Anterior cingulate cortex (tissue), 58 donors: ENCODE measurements around the gene INPP4B.
"Not testable (repeated sequence)": the region's sequence is repeated elsewhere in the genome, so short reads cannot be mapped to it uniquely, and the experiment has no call there.

Experiments used
- DNase-seq, 58 donors: peaks; one replicate each; lab custom pipeline; 2025; lab: John Stamatoyannopoulos, UW

INPP4B gene

GRCh38 chr4:142397364-142397991 is 448.6 kb downstream of the INPP4B start:
- DNase-seq: not testable (repeated sequence)

GRCh38 chr4:142396279-142396678 is 449.8 kb downstream of the INPP4B start:
- no peak for DNase-seq

DNA sequence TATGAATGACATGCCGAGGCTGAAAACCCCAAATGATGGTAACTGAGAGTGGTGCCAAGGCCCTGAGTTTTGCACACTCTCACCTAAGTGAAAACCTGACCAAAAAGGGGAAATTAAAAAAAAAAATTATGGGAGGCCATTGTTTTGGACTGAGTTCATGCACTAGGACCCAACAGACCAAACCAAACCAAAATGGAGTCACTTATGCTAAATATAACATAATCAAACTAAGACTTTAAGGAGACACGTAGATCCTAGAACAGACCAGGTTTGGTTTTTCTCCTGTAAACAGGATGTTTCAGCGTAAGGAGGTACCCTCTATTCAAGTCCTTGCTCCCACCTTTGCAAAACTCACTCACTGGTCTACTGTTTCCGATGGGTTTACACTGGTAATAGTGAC is 453.0 kb downstream of the INPP4B start:
- no peak for DNase-seq

GRCh38 chr4:142386856-142387255 is 459.2 kb downstream of the INPP4B start:
- DNase-seq: no peak

DNA sequence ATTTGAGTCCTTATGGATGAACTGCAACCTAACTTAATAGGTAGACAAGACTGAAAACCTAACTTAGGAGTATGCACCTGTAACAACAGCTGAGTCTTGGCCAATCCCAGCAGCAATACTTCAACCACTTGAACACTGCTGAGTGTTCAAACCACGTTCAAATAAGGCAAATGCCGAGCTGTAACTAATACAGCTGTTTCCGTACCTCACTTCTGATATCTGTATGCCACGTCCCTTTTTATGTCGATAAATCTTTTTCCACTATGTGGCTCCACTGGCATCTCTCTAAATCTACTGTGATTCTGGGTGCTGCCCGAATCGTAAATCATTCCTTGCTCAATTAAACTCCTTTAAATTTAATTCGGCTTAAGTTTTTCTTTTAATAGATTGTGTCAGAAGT is 459.7 kb downstream of the INPP4B start:
- DNase-seq: no peak

GRCh38 chr4:142383800-142384470 is 462.2 kb downstream of the INPP4B start:
- DNase-seq: no peak

GRCh38 chr4:142383354-142383753 is 462.7 kb downstream of the INPP4B start:
- DNase-seq: no peak

GRCh38 chr4:142380052-142380602 is 466.0 kb downstream of the INPP4B start:
- DNase-seq: no peak

- DNase-seq: no peak
These were observed 466.6 kb downstream of the INPP4B start for GRCh38 chr4:142379277-142380051.

GRCh38 chr4:142378179-142378578 is 467.9 kb downstream of the INPP4B start:
- no peak for DNase-seq

DNA sequence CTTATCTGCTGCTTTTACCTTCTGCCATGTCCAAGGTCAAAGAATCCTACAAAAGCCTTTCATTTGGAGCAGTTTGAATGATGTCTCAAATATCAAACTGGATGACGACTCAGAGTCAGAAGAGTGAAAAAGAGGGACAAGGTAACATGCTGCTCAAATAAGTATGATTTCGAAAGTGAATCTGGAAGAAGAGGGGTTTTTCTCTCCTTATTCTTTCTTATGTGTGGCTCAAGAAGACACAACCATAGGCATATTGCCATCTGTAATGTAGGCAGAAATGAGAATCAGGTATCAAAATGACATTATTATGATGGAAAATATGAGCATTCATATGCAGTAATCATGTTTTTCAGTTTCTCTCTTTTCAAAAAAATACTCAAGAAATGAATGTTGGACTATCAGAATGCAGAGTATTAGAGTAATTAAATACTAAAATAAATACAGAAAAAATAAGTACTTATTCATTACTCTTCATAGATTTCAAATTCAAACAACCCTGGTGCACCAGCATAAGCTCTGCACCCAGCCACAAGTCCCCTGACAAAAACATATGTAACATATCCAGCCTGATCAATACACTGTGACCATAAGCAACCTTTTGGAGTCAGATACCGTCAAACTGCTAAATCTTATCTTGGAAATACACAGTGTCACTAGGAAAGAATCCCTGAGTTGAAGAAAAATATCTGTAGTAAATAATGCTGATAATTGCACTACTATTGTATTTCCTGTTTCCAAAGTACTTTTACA is 468.6 kb downstream of the INPP4B start:
- DNase-seq: no peak

GRCh38 chr4:142376204-142376603 is 469.9 kb downstream of the INPP4B start:
- DNase-seq: no peak

DNA sequence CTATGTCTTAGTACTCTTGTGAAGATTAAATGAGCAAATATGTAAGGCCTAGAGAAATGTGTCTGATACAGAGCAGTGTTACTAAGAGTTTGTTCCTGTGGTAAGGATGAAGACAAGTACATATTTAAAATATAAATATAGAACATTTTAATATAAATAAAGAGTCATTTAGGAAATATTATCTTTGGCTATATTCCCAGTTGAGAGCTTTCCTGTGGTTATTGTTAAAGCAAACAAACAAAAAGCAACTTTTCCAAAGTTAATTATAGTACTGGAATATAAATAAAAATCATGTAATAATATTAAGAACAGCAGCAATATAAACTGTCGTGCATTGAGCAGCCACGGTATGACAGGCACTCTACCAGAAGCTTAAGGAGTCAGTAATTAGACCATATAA is 472.5 kb downstream of the INPP4B start:
- no peak for DNase-seq

DNA sequence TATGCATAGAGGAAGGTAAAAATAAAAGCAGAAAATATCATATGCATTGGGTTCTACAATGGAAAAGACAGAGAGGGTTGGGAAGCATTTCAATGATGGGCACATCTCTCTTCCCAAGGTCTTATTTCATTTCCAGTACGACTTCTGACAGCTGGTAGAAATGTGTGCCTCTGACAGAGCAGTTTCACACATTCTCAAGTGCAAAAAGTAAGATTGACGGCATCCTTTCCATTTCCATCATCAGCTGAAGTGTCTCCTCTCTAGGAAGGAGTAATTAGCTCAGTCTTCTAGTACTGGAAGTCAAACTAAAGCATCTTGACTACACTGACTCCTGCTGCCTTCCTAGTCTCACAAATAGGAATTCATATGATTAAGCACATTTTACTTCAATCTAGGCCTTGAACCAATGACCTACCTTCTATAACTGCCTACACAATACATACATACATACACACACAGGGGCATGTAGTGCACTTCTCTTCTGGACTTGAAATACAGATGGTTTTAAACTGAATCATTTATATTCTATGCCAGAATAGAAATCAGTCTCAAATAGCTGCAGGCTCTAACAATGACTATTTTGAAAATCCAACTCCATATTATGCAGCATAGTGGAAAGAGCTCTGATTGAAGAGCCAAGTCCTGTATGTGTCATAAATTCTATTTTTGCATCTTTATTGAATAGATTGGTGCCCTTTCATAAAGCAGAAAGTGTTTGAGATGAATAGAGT is 473.4 kb downstream of the INPP4B start:
- no peak for DNase-seq

DNA sequence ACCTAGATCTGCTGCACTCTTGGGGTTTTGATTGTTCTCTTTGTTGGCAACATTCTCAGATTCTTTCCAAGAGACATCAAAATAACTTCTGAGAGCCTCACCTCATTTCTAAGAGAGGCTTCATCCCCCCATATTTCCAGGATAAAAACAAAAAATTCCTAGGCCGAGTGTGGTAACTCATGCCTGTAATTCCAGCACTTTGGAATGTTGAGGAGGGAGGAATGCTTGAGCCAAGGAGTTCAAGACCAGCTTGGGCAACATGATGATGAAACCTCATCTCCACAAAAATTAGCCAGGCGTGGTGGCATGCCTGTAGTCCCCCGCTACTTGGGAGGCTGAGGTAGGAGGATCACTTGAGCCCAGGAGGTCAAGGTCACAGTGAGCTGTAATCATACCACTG is 477.0 kb downstream of the INPP4B start:
- DNase-seq: no peak

GRCh38 chr4:142367418-142368180 is 478.5 kb downstream of the INPP4B start:
- no peak for DNase-seq

DNA sequence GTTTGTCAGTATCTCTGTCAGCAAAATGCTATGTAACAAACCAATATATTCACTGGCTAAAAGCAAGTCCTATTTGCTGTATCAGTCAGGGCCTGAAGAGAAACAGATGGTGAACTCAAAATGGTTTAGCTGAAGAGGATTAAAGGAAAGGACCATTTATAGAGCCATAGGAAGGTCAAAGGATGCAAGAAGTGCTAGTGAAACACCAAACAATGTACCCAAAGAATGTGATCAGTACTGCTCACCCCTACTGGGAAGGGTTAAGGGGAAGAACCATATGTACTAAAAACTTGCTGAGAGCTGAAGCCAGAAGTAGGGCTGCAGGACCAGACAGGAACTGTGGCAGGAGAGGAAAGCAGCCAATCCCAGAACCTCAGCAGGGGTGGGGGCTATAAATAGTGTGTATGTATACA is 479.3 kb downstream of the INPP4B start:
- DNase-seq: no peak

- DNase-seq: peak in 1 of 58 donors; percentile 10
These were observed 480.7 kb downstream of the INPP4B start for GRCh38 chr4:142365391-142365790.

DNA sequence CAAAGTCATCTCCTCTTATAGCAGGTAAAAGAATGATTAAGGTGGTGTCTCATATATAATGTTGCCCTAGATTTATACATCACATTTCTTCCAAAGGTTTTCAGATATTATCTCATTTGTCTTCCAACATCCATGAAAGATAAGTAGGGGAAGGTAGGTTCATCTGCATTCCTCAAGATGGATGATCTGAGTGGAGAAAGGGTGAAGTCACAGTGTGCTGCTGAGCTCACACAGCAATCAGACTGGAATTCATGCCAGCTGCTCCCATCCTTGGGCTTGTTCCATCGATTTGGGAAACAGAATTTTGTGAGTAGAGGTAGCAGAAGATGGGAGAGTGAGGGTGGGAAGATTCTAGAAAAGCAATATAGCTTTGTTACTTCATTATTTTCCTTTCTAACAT is 482.4 kb downstream of the INPP4B start:
- DNase-seq: no peak
